SW480 (cell line): ENCODE results near the gene PRSS38.
A peak's percentile ranks its signal among the peaks of the same experiment; 100 is the strongest.

Experiments
- DNase-seq: peaks from one replicate; pipeline ENCODE4 v3.0.0-alpha.2; 2016; ENCODE audit warnings: low spot score

PRSS38 gene

GRCh38 chr1:227885648-227886502 lies 70.4 kb downstream of the PRSS38 start:
- peak; percentile 35 for DNase-seq

DNA sequence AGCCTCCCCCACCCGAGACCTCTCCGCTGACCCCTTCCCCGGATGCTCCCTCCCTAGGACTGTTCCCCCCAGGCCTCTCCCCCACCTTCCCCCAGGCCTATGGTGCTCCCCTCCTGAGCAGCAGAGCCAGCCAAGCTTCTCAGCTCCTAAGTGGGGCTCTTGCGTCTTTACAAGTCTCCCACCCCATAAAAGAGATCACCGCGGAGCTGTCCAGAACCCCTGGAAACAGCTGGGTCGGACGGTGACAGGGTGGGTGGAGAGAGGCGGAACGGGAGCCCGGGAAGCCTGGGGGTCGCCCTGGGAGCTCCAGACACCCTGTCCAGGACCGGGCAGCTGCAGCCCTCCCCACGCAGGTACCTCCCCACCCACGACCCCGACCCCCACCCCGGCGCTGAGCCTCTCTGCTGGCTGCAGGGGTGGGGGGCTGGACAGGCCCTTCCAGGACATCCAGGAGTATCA lies 71.1 kb downstream of the PRSS38 start:
- DNase-seq, result no peak

GRCh38 chr1:227886993-227887696 lies 71.7 kb downstream of the PRSS38 start:
- no peak for DNase-seq

GRCh38 chr1:227887697-227888403 lies 72.4 kb downstream of the PRSS38 start:
- no peak for DNase-seq

DNA sequence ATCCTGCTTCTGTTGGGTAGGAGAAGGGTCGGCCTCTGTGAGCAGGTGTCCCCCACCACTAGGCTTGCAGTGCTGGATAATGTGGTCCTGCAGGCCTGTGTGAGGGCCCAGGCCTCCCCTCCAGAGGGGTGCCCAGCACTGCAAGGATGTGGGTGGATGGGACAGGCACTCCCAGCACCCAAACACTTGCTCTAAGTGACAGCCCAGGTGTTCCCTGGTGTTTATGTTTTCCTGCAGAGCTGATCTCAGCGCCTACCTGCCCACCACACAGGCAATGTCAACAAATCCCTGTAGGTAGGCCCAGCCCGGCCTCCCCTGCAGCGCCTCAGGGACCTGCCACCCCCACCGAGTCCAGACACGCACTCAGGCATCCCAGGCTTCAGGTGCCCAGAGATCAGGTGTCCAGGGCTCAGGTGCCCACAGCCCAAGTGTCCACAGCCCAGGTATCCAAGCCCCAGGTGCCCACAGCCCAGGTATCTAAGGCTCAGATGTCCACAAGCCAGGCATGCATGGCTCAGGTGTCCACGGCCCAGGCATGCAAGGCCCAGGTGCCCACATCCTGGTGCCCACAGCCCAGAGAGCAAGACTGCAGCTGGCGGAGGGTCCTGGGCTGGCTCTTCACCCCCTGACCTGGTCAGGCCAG lies 73.0 kb downstream of the PRSS38 start:
- DNase-seq, result no peak

GRCh38 chr1:227889047-227889862 lies 73.8 kb downstream of the PRSS38 start:
- no peak for DNase-seq

- no peak for DNase-seq
These were observed 74.5 kb downstream of the PRSS38 start for GRCh38 chr1:227889863-227890405.

DNA sequence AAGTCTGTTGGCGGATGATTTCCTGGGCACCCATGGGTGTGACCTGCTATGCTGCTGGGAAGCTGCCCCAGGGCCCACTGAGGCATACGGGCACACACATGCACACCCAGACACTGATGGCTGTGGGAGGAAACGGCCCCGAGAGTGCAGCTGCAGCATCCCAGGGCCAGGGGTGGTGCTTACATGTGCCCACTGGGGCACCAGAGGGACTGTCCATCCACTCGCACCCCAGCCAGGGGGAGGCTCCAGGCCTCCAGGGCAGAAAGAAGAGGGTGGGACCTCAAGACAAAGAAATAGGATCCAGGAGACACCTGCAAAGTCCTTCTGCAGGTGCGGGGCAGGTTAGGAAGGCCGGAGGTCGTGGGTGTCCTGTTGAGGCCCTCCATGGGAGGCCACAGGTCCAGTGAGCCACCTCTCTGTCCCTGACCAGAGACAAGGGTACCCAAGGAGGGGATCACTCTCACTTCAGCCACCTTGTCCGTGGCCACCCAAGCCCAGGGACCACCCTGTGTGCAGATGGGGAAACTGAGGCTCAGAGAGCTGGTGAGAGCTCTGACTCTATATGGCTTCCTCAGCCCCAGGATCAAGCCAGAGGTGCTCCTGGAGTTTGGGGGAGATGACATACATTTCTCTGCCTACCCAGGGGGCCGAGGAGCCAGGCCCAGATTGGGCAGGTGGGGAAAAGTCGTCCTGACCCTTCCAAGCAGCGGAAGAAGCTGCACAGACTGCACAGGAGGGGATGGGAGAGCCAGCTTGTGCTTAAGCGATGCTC lies 75.2 kb downstream of the PRSS38 start:
- no peak for DNase-seq

DNA sequence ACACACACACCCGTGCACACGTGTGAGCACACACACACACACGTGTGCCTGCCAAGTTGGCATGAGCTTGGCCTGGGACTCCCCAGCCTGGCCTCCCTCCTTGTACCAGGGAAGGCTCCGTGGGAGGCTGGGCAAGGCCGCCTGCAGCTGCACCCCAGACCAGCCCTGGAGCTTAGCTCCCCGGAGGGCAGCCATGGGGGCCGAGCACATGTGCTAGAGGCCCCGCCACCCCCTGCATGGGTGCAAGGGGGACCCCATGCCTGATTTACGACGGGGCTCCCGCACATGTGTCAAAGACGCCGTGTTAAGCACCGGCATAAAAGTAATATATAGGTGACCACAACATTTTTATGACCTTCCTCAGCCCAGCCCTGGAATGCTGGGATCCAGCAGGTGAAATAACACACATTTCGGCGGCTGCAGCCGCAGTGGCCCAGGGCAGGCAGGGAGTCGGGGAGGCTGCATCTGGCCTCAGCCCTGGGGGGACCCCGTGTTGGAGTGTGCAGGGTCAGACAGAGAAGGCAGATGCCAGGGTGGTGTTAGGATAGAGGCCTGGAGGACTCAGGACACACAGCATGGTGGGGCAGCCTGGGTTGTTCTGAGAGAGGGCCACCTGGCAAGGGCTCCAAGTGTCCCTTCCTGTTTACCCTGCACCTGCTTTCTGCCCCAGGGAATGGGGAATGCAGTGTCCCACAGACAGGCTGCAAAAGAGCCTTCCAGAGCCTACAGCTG lies 75.9 kb downstream of the PRSS38 start:
- DNase-seq, result peak; percentile 73

DNA sequence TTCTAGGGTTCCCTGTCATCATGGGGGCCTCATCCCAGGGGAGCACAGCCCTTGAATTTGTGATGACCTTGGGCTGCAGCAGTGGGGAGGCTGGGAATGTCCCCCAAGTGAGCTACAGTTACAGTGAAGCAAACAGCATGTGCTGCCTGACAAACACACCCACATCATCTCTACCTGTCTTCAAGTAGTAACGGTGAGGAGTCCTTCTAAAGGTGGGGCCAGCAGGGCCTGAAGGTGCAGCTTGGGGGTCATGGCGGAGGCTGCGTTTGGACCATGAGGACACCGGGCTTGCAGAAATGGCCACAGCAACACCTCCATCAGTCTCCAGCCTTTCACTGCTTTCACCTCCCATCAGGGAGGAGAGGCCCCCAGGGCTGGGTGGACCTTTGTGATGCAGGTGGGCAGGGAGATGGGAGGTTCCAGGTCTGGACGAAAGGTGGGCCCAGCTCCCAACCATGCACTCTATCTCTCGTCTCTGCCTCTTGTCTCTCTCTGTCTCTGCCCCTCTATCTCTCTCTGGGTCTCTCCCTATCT lies 76.5 kb downstream of the PRSS38 start:
- DNase-seq, result no peak

- peak; percentile 50 for DNase-seq
These were observed 77.2 kb downstream of the PRSS38 start for GRCh38 chr1:227892489-227893299.

GRCh38 chr1:227893300-227893948 lies 77.9 kb downstream of the PRSS38 start:
- DNase-seq, result no peak

GRCh38 chr1:227893949-227894721 lies 78.7 kb downstream of the PRSS38 start:
- no peak for DNase-seq

GRCh38 chr1:227894831-227895451 lies 79.5 kb downstream of the PRSS38 start:
- no peak for DNase-seq
